Measurements from ENCODE around the gene ADAM33.

DNA sequence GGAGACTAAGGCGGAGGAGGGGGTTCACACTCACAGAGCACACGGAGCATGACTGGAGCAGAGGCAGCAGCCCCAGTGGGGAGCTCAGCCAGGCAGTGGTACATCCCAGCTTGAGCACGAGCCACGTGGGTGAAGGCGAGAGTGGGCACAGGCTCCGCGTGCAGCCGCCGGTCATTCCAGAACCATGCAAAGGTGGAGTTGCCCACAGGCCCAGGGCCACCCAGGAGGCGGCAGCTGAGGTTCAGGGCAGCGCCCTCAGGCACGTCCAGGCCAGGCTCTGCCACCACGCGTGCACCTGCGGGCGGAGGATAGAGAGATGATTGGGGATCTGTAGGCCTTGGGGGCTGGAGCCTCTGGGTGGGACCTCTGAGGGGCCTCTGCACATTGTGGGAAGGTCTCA lies 9.5 kb upstream of the ADAM33 start:
- TF ChIP-seq TAF1 (IDR thresholded peaks at IDR 0.05; ENCODE audit: low read depth) (no peak), CTCF (IDR thresholded peaks at IDR 0.05; ENCODE audit: poor library complexity, severe bottlenecking) (no peak), EZH2 (IDR thresholded peaks at IDR 0.05; ENCODE audit: borderline replicate concordance, insufficient read depth, low read length, poor library complexity, severe bottlenecking) (no peak)
